ENCODE results near the gene TYMP. TPM values are rescaled to one million over a fixed set of nuclear protein-coding genes. Genes with fewer than 3 reads are reported as not detected.

The TYMP gene
- total and polyA plus RNA-seq, 2 donors (not counting 3 experiments of a cell fraction or from before 2014, with no cell fraction given): 2.0 to 2.4 TPM

DNA sequence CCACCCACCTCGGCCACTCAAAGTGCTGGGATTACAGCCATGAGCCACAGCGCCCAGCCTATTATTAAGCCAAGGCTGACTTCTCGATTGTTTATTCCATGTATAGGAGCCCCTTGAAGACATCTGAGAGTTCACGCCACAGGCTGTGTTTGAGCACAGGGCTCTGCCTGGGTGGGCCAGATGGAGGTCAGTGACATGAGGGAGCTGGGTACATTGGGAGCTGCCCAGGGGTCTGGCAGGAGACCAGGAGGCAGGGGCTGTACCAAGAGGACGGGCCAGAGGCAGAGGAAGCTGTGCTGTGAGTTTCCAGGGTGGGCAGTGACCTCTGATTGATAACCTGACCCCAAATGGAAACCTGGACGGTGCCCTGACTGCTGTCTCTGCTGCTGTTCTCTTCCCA, 27.7 kb downstream of the TYMP start:
- Histone ChIP-seq H3K4me2 (ENCODE audit: insufficient read depth, low read length) (no peak overlapping the region), H3K9ac (replicated peaks; ENCODE audit: extremely low read depth, insufficient read depth, low read length) (no peak overlapping the region), H3K36me3 (ENCODE audit: control insufficient read depth in 2 of 2, extremely low read depth in 1 of 2, insufficient read depth in 2 of 2, low read length in 2 of 2) (peaks cover 6 to 22% of the 10 kb centered on the region in 2 experiments), H3K4me3 (replicated peaks in 1 of 3; ENCODE audit: insufficient read depth in 1 of 3, low read depth in 1 of 3, low read length in 3 of 3) (no peak overlapping the region), H3K9me1 (replicated peaks; ENCODE audit: control insufficient read depth, extremely low read depth, insufficient read depth, low read length) (no peaks in the 10 kb centered on the region), H4K20me1 (replicated peaks; ENCODE audit: control insufficient read depth, extremely low read depth, insufficient read depth, low read length) (no peaks in the 10 kb centered on the region), H3K27ac (ENCODE audit: insufficient read depth, low read depth, low read length) (no peak overlapping the region), H2AFZ (ENCODE audit: low read depth, low read length) (no peak overlapping the region), H3K9me3 (replicated peaks; ENCODE audit: control insufficient read depth, insufficient read depth, low read length) (no peaks in the 10 kb centered on the region), H3K27me3 (ENCODE audit: control insufficient read depth in 2 of 2, insufficient read depth in 2 of 2, low read length in 2 of 2) (no peaks in the 10 kb centered on the region), H3K79me2 (ENCODE audit: control insufficient read depth, insufficient read depth, low read length) (peaks cover 11% of the 10 kb centered on the region), H3K4me1 (ENCODE audit: control insufficient read depth, extremely low read depth, insufficient read depth, low read length) (peaks cover 6% of the 10 kb centered on the region)
- ChIA-PET POLR2A (no interaction called here), CTCF (no interaction called here)
- intact Hi-C loops (cut with micrococcal nuclease) (no loop called here), dilution Hi-C loops (cut with MboI; ENCODE audit: extremely low pct_ligation_motif_present, low sequenced_read_pairs) (no loop called here)
- FAIRE-seq (no peak), DNase-seq (ENCODE audit: low read depth, low spot score) (no peak)
- TF ChIP-seq, protein P1, sequence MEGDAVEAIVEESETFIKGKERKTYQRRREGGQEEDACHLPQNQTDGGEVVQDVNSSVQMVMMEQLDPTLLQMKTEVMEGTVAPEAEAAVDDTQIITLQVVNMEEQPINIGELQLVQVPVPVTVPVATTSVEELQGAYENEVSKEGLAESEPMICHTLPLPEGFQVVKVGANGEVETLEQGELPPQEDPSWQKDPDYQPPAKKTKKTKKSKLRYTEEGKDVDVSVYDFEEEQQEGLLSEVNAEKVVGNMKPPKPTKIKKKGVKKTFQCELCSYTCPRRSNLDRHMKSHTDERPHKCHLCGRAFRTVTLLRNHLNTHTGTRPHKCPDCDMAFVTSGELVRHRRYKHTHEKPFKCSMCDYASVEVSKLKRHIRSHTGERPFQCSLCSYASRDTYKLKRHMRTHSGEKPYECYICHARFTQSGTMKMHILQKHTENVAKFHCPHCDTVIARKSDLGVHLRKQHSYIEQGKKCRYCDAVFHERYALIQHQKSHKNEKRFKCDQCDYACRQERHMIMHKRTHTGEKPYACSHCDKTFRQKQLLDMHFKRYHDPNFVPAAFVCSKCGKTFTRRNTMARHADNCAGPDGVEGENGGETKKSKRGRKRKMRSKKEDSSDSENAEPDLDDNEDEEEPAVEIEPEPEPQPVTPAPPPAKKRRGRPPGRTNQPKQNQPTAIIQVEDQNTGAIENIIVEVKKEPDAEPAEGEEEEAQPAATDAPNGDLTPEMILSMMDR (IDR thresholded peaks at IDR 0.05; ENCODE audit: extremely low read depth in 1 of 2, insufficient read depth in 1 of 2, low read depth in 1 of 2, low read length in 2 of 2): no peak
- TF ChIP-seq FOS (IDR thresholded peaks at IDR 0.05; ENCODE audit: borderline replicate concordance, insufficient read depth, low read length) (no peak), JUN (IDR thresholded peaks at IDR 0.05; ENCODE audit: borderline replicate concordance, insufficient read depth, insufficient read length, low read depth) (no peak), MYC (IDR thresholded peaks at IDR 0.05; ENCODE audit: low read depth, low read length) (no peak), EZH2 (IDR thresholded peaks at IDR 0.05; ENCODE audit: borderline replicate concordance, low read depth, low read length, severe bottlenecking) (no peak), POLR2A (IDR thresholded peaks at IDR 0.05; ENCODE audit: low read depth, low read length) (no peak), GATA2 (IDR thresholded peaks at IDR 0.05; ENCODE audit: insufficient read depth, insufficient read length, low read depth, low read length) (no peak), POLR2AphosphoS5 (IDR thresholded peaks at IDR 0.05; ENCODE audit: insufficient read depth, low read depth, low read length) (no peak)
- TF ChIP-seq, protein P2, sequence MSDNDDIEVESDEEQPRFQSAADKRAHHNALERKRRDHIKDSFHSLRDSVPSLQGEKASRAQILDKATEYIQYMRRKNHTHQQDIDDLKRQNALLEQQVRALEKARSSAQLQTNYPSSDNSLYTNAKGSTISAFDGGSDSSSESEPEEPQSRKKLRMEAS (IDR thresholded peaks at IDR 0.05; ENCODE audit: insufficient read depth, insufficient read length): no peak
- no TSS peak for BruUV-seq (replicated peaks)

Measured in endothelial cell of umbilical vein (primary cell).